DMS153 treated with DMSO at 0.1 percent for 48 hours (cell line): ENCODE data around the gene TMEM179.

Source experiments
- DNase-seq: peaks from one replicate; lab custom pipeline; 2025; ENCODE audit not compliant: unreplicated experiment; lab: John Stamatoyannopoulos, UW

Gene TMEM179

DNA sequence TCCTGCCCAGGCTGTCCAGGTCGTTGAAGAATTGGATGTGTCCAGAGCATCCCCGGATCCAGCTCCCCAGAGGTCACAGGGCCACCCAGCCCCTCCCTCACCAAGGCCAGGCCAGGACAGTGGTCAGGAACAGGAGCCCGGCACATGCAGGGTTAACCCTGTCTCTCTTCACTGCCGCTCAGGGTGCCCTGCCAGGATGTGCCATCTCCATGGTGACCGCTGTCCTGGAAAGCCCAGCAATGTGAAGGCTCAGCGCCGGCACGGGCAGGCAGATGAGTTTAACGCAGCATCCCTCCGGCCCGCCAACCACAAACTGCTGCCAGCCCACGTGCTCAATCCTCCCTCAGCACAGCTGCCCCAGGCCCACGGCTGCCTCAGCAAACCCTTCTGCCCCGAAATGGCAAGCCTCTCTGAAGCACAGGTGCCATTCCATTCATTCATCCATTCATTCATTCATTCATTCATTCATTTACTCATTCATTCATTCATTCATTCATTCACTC, 4.4 kb downstream of the TMEM179 start:
- DNase-seq = no peak

- DNase-seq = no peak
Observed at GRCh38 chr14:104599446-104599845, 5.1 kb downstream of the TMEM179 start.

GRCh38 chr14:104598910-104599273, 5.7 kb downstream of the TMEM179 start:
- DNase-seq = no peak

- DNase-seq = no peak
Observed at GRCh38 chr14:104598039-104598909, 6.3 kb downstream of the TMEM179 start.

- DNase-seq = no peak
Observed at GRCh38 chr14:104597576-104597975, 7.0 kb downstream of the TMEM179 start.

- DNase-seq = no peak
Observed at GRCh38 chr14:104596927-104597351, 7.6 kb downstream of the TMEM179 start.

DNA sequence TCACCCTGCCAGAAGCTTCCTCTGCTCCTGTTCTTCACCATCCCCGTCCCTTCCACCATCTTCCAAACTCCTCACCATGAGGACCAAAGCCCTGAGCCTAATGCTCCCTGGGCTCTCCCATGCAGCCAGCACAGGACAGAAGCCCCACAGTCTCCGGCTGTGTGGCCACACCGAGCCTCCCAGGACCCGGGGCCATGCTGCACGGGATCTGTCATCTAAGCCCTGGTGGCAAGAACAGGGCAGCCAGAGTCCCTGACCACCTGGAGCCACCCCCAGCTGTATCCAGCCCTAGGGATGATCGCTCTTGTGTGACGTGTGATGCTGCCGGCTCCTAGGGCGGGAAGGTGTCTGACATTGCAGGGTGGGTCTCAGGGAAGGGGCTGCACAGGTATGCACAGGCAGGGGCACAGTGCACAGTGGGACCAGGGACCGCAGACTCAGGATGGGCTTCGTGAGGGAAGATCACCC, 8.1 kb downstream of the TMEM179 start:
- DNase-seq = no peak

GRCh38 chr14:104595911-104596450, 8.6 kb downstream of the TMEM179 start:
- no peak for DNase-seq

GRCh38 chr14:104595116-104595675, 9.4 kb downstream of the TMEM179 start:
- DNase-seq = no peak

DNA sequence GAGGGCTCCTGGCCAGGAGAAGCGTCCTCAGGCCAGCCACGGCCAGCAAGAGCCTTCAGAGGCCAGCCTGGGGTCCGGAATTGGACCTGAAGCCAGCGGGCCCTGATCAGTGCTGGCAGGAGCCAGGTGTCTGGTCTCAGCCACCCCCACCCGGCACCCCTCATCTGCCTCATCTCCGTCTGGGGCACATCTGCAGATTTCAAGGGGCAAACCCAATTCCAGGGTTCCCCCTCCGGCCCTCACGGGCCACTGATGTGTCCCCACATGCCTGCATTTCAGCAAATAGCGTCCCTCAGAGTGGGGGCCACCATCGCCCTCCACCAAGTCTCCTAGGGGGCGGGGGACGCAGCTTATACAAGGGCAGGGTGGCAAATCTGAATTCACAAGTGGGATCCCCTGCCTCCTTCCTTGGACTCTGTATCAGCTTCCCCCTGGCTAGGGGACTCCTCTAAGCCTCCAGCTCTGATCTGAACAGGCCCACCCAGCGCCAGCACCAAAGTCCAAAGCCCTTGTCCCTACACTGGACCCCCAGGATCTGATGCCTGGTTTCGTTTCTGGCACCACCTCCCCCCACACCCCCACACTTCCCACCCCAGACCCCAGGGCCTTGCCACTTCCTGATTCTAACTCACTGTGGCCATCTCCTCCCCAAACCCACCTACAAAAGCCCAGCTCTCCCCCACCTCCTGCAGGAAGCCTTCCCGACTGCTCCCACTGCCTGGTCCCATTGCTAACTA, 10.1 kb downstream of the TMEM179 start:
- no peak for DNase-seq

- DNase-seq = no peak
Observed at GRCh38 chr14:104593710-104594136, 10.8 kb downstream of the TMEM179 start.

DNA sequence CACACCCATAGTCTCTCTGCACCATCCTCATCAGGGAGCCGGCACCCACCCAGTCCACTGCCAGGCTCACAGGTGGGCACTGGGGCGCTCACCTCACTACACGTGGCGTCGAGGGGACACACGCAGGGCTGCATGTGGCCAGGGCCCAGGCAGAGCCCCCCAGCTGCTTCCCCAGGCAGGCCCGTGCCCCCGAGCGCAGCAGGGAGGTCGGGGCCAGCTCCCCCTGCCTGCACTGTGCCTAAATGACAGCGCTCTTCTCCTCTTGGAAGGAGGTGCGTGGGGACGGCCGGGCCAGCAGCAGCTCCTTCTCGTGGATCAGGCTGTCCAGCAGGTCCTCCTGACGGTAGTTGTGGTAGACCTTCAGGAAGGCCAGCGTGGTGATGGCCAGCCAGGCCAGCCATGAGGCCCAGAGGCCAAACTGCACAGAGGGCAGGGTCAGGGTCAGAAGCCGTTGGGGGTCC, 11.3 kb downstream of the TMEM179 start:
- no peak for DNase-seq

GRCh38 chr14:104592785-104593184, 11.8 kb downstream of the TMEM179 start:
- no peak for DNase-seq

GRCh38 chr14:104592292-104592672, 12.3 kb downstream of the TMEM179 start:
- DNase-seq = no peak

DNA sequence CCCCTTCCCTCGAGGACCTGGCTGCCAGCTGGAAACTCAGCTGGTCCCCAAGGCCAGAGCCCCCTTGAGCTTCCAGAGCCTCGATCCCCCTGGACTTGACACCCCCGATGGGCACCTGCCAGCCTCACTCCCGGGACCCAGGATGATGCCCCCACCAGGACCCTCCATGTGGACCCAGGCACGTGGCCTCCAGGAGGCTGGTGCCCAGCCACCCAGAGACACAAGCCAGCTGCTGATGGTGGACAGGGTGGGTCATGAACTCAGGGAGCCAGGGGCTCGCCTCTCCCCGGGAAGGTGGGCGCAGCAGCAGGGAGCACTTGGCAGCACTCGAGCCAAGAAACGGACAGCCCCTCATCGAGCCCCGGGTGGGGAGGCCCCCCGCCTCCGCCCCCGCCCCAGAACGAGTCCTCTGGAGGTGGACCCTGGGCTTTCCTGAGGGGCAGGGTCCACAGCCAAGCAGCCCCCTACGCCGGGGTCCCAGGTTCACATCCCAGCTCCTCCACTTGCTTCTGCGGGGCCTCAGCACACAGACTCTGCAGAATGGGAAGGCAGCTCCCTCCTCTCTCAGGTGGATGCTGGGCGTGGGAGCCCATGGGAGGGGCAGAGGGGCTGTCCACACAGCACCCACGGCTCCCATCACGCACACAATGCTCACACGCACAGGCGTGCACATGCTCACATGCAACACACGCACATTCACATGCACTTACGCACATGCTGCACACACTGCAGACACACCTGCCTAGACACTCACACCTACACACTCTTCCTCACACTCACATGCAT, 12.9 kb downstream of the TMEM179 start:
- no peak for DNase-seq

GRCh38 chr14:104591031-104591430, 13.5 kb downstream of the TMEM179 start:
- DNase-seq = no peak

- DNase-seq = no peak
Observed at GRCh38 chr14:104590240-104590965, 14.2 kb downstream of the TMEM179 start.

- no peak for DNase-seq
Observed at GRCh38 chr14:104589338-104590195, 15.0 kb downstream of the TMEM179 start.
